ENCODE measurements around the gene ELF5. TPM values are rescaled to one million over a fixed set of nuclear protein-coding genes. Genes with fewer than 3 reads are reported as not detected.
A peak's percentile ranks its signal among the peaks of the same experiment; 100 is the strongest.

Gene ELF5
- total and polyA plus RNA-seq, 8 donors: 0.09 to 0.46 (median 0.14) TPM; not detected in 2

DNA sequence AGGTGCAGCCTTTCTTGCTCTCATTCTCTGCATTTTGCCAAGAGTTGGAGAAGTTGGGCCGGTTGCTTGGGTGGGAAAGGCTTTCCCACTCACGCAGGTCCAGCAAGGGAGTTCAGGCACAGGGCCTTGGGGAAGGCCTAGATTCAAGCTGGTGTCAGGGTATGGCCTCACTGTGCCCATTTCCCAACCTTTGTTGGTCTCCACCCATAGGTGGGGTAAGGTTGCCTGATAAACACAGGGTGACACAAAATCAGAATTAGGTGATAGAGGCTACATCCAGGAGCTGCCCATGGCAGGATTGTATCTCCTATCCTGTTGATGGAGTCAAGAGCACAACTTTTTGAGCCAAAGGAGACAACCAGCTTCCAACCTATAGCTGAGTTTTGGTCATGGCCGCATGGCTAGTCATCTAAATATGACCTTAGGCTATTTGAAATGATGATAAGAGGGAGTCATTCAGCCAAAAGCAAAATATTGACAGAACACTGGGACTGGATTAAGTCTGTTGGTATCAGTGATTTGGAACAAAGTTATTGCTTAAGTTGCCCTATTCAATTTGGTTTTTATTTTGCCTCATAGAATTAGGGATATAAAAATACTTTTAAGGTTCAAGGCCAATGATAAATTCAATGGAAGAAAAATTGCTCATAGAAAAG lies 54.0 kb downstream of the ELF5 start:
- 72 to 76% methylated on average over 3 of the region's 3 CpGs for WGBS, 2 donors
- no peak for FAIRE-seq
- H3K27ac ChIP-seq: no peak overlapping the region

DNA sequence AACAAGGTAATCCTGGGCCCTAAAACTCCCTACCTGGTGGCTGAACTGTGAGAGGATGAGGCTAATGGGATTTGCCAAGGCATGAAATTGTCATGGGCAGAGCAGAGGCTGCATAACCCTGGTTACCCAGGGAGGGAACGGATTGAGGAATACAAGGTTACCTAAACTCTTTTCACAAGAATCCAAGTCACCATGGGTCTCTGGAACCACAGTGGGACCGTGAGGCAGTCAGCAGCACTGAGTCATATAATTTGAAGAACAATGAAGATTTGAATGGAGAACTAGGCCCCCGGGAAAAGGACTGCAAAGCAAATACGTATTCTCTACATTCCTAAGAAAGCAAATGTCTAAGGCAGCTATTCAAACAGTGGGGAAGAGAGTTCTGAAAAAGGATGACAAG lies 55.1 kb downstream of the ELF5 start:
- FAIRE-seq (no peak), DNase-seq (no peak), ATAC-seq (no peak)
- no peak overlapping the region for H3K27ac ChIP-seq
- no peaks in the 10 kb centered on the region for H3K27me3 ChIP-seq
- H3K36me3 ChIP-seq: peaks cover 0 to 59% (median 33%) of the 10 kb centered on the region in 3 donors
- 87 to 89% methylated on average over 4 of the region's 4 CpGs for WGBS, 2 donors
- no peaks in the 10 kb centered on the region for H3K9me3 ChIP-seq
- H3K4me3 ChIP-seq: no peak overlapping the region
- H3K4me1 ChIP-seq: peaks cover 0 to 12% (median 5%) of the 10 kb centered on the region in 3 donors
- TF ChIP-seq, protein P1, sequence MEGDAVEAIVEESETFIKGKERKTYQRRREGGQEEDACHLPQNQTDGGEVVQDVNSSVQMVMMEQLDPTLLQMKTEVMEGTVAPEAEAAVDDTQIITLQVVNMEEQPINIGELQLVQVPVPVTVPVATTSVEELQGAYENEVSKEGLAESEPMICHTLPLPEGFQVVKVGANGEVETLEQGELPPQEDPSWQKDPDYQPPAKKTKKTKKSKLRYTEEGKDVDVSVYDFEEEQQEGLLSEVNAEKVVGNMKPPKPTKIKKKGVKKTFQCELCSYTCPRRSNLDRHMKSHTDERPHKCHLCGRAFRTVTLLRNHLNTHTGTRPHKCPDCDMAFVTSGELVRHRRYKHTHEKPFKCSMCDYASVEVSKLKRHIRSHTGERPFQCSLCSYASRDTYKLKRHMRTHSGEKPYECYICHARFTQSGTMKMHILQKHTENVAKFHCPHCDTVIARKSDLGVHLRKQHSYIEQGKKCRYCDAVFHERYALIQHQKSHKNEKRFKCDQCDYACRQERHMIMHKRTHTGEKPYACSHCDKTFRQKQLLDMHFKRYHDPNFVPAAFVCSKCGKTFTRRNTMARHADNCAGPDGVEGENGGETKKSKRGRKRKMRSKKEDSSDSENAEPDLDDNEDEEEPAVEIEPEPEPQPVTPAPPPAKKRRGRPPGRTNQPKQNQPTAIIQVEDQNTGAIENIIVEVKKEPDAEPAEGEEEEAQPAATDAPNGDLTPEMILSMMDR (IDR thresholded peaks at IDR 0.05): no peak
- intact Hi-C loops (cut with DNase I): no loop called here

More for the DNA sequence above, 54.0 kb downstream of the ELF5 start:
- Histone ChIP-seq H3K4me3 (no peak overlapping the region), H3K27me3 (no peaks in the 10 kb centered on the region), H3K4me1 (peaks cover 0 to 7% (median 0%) of the 10 kb centered on the region in 3 donors), H3K36me3 (peaks cover 0 to 62% (median 31%) of the 10 kb centered on the region in 3 donors), H3K9me3 (no peaks in the 10 kb centered on the region)
- TF ChIP-seq, protein P1 (IDR thresholded peaks at IDR 0.05): no peak
- DNase-seq (no peak), ATAC-seq (peak in 1 of 4 donors; percentile 26)
- intact Hi-C loops (cut with DNase I): no loop called here

DNA sequence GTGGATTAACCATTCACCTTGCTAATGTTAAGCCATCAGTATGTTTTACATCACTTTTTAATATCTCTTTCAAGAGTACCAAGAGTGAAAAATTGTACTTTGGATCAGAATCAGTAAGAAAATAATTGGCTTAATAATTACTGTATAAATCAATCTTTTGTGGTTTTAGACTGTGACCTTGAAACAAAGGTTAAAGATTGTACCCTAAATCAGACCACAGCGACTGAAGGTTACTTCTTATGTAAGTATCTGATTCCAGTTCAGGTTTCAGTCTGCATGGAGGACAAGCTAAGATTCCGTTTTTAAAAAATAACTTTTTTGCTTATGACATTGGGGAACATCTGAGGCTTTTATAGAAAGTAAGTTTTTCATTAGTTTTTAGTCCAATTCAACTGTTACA lies 56.0 kb downstream of the ELF5 start:
- no peaks in the 10 kb centered on the region for H3K27me3 ChIP-seq
- intact Hi-C loops (cut with DNase I): no loop called here
- WGBS, 2 donors: 50 to 54% methylated on average over 2 of the region's 2 CpGs
- H3K36me3 ChIP-seq: peaks cover 0 to 59% (median 40%) of the 10 kb centered on the region in 3 donors
- H3K4me3 ChIP-seq: no peak overlapping the region
- DNase-seq (no peak), FAIRE-seq (no peak), ATAC-seq (no peak)
- H3K27ac ChIP-seq: no peak overlapping the region
- TF ChIP-seq, protein P1 (IDR thresholded peaks at IDR 0.05): no peak
- H3K4me1 ChIP-seq: peaks cover 0 to 12% (median 5%) of the 10 kb centered on the region in 3 donors
- H3K9me3 ChIP-seq: no peaks in the 10 kb centered on the region

DNA sequence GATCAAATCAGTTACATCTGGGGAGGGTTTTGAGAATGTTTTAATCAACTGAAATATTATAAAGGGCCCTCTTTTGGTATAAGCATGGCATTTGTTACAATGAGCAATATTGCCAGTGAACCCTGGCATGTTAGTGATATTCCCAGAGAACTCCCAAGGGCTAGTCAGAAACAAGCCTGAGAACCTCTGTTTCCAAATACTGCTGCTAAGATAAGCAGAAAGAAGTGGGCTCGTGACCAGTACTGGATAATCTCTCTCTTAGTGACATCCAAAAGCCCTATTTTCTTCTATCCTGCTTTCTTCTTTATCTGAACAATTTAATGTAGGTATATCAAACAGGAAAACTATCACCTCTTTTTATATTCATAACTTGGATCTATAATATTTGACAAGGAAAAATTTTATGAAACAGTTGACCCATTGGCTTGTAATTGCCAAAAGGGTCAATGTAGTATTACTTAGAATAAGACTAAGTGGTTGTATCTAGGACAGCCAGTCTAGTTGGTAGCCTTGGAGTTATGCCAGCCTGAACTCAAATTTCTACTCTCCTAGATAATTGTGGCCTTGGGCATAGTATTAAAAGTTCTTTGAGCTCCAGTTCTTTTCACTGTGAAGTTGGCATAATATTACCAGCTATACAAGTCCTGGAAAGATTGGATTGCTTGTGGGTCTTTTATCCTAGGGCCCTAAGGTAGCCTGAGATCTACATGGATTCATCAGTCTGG lies 59.1 kb downstream of the ELF5 start:
- peak; percentile 30 to 72 (median 56) for ATAC-seq
- FAIRE-seq: no peak
- Histone ChIP-seq H3K36me3 (peaks cover 0 to 66% (median 36%) of the 10 kb centered on the region in 3 donors), H3K9me3 (no peaks in the 10 kb centered on the region), H3K27ac (no peak overlapping the region), H3K4me1 (peaks cover 0 to 8% (median 5%) of the 10 kb centered on the region in 3 donors), H3K4me3 (no peak overlapping the region), H3K27me3 (no peaks in the 10 kb centered on the region)
- TF ChIP-seq, protein P1 (IDR thresholded peaks at IDR 0.05): no peak
- WGBS, 2 donors: 37 to 44% methylated on average over 1 of the region's 1 CpG
- intact Hi-C loops (cut with DNase I): no loop called here
- DNase-seq: no peak

Measured in pancreas (tissue), 10 donors.